ENCODE data around the gene AOPEP.

GRCh38 chr9:94826644-94827410 lies 100.3 kb downstream of the AOPEP start:
- TF ChIP-seq CTCF (IDR thresholded peaks at IDR 0.05; ENCODE audit: insufficient read depth, low read length, poor library complexity, severe bottlenecking) (no peak), EZH2phosphoT487 (conservative IDR thresholded peaks at IDR 0.05; ENCODE audit: low read length) (no peak)

All from SU-DHL-6 (cell line).